HG03103 (cell line): ENCODE data around the gene ZDHHC14.

ENCODE experiments used
- ATAC-seq: cut with Tn5 transposase; IDR thresholded peaks from one replicate; pipeline ENCODE4 v1.9.1; 2021; ENCODE audit warnings: low read depth; ENCODE audit not compliant: unreplicated experiment

ZDHHC14 gene

GRCh38 chr6:157631838-157632614 lies 251.0 kb downstream of the ZDHHC14 start:
- no peak for ATAC-seq

- ATAC-seq: no peak
These were observed 251.8 kb downstream of the ZDHHC14 start for GRCh38 chr6:157632821-157633220.

GRCh38 chr6:157634546-157634945 lies 253.6 kb downstream of the ZDHHC14 start:
- ATAC-seq: no peak

GRCh38 chr6:157635388-157636244 lies 254.6 kb downstream of the ZDHHC14 start:
- no peak for ATAC-seq

GRCh38 chr6:157637516-157637915 lies 256.5 kb downstream of the ZDHHC14 start:
- ATAC-seq: no peak

GRCh38 chr6:157637941-157638662 lies 257.1 kb downstream of the ZDHHC14 start:
- no peak for ATAC-seq

- no peak for ATAC-seq
These were observed 257.8 kb downstream of the ZDHHC14 start for GRCh38 chr6:157638779-157639178.

GRCh38 chr6:157640746-157641451 lies 259.9 kb downstream of the ZDHHC14 start:
- no peak for ATAC-seq

GRCh38 chr6:157641837-157642236 lies 260.8 kb downstream of the ZDHHC14 start:
- no peak for ATAC-seq

GRCh38 chr6:157642736-157643135 lies 261.7 kb downstream of the ZDHHC14 start:
- no peak for ATAC-seq

- no peak for ATAC-seq
These were observed 263.2 kb downstream of the ZDHHC14 start for GRCh38 chr6:157644043-157644810.

- no peak for ATAC-seq
These were observed 264.3 kb downstream of the ZDHHC14 start for GRCh38 chr6:157645201-157645795.

GRCh38 chr6:157646012-157646411 lies 265.0 kb downstream of the ZDHHC14 start:
- ATAC-seq: no peak

GRCh38 chr6:157647261-157647915 lies 266.4 kb downstream of the ZDHHC14 start:
- ATAC-seq: no peak

- ATAC-seq: no peak
These were observed 267.6 kb downstream of the ZDHHC14 start for GRCh38 chr6:157648561-157648960.

- no peak for ATAC-seq
These were observed 268.6 kb downstream of the ZDHHC14 start for GRCh38 chr6:157649311-157650260.

- ATAC-seq: no peak
These were observed 269.3 kb downstream of the ZDHHC14 start for GRCh38 chr6:157650261-157650640.

GRCh38 chr6:157650801-157651200 lies 269.8 kb downstream of the ZDHHC14 start:
- no peak for ATAC-seq
